ENCODE results near the gene KTN1. TPM values are rescaled to one million over a fixed set of nuclear protein-coding genes. Genes with fewer than 3 reads are reported as not detected.

The KTN1 gene
- total and polyA plus RNA-seq, 12 donors: 161 to 293 (median 247) TPM

DNA sequence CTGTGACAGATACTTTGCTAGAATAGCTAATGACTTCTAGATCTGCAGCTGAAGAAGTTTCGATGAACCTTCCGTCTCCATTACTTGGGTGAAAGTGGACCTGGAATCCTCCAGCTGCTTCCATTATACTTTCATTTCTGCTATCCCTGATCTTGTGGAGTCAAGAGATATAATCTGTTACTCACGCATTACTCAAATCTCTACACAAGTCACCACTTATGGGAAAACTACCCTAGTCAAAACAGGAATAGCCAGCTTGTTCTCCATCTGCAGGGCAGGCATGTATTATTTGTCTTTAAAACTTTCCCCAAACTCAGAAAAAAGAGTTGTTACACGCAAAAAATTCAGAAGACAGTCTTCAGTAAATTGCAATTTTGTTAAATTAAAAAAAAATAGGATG is 2.8 kb upstream of the KTN1 start:
- DNase-seq (no peak), ATAC-seq (no peak)
- intact Hi-C loops (cut with DNase I): loop anchor here in 7 of 10 donors (5.0 to 10.0 kb wide), 4 partner anchors 88 to 132 kb away; partner anchors contain the start of gene TBPL2 (in 2 of the 7)
- Histone ChIP-seq H3K4me3 (no peak overlapping the region), H3K27ac (no peak overlapping the region), H3K36me3 (peaks cover 0 to 8% (median 0%) of the 10 kb centered on the region in 9 donors), H3K4me1 (peaks cover 0 to 32% (median 17%) of the 10 kb centered on the region in 9 donors), H3K9me3 (no peaks in the 10 kb centered on the region), H3K27me3 (no peaks in the 10 kb centered on the region)
- WGBS, 2 donors: 94 to 97% methylated on average over 4 of the region's 4 CpGs
- TF ChIP-seq, protein P1, sequence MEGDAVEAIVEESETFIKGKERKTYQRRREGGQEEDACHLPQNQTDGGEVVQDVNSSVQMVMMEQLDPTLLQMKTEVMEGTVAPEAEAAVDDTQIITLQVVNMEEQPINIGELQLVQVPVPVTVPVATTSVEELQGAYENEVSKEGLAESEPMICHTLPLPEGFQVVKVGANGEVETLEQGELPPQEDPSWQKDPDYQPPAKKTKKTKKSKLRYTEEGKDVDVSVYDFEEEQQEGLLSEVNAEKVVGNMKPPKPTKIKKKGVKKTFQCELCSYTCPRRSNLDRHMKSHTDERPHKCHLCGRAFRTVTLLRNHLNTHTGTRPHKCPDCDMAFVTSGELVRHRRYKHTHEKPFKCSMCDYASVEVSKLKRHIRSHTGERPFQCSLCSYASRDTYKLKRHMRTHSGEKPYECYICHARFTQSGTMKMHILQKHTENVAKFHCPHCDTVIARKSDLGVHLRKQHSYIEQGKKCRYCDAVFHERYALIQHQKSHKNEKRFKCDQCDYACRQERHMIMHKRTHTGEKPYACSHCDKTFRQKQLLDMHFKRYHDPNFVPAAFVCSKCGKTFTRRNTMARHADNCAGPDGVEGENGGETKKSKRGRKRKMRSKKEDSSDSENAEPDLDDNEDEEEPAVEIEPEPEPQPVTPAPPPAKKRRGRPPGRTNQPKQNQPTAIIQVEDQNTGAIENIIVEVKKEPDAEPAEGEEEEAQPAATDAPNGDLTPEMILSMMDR (IDR thresholded peaks at IDR 0.05): no peak

GRCh38 chr14:55578511-55578910 is 1.5 kb upstream of the KTN1 start:
- intact Hi-C loops (cut with DNase I): loop anchor here in 7 of 10 donors (5.0 to 10.0 kb wide), 4 partner anchors 86 to 134 kb away; partner anchors contain the start of gene TBPL2 (in 2 of the 7)
- H3K27me3 ChIP-seq: no peaks in the 10 kb centered on the region
- H3K36me3 ChIP-seq: peaks cover 0 to 8% (median 0%) of the 10 kb centered on the region in 9 donors
- peak overlapping the region in 7 of 10 donors; percentile 86 to 99 (median 96) for H3K27ac ChIP-seq
- no peak for ATAC-seq
- peak overlapping the region in 8 of 10 donors; percentile 79 to 99 (median 88) for H3K4me3 ChIP-seq
- TF ChIP-seq, protein P1 (IDR thresholded peaks at IDR 0.05): no peak
- H3K9me3 ChIP-seq: no peaks in the 10 kb centered on the region
- no peak for DNase-seq
- peaks cover 0 to 37% (median 25%) of the 10 kb centered on the region in 9 donors for H3K4me1 ChIP-seq
- 44 to 62% methylated on average over 8 of the region's 8 CpGs for WGBS, 2 donors

DNA sequence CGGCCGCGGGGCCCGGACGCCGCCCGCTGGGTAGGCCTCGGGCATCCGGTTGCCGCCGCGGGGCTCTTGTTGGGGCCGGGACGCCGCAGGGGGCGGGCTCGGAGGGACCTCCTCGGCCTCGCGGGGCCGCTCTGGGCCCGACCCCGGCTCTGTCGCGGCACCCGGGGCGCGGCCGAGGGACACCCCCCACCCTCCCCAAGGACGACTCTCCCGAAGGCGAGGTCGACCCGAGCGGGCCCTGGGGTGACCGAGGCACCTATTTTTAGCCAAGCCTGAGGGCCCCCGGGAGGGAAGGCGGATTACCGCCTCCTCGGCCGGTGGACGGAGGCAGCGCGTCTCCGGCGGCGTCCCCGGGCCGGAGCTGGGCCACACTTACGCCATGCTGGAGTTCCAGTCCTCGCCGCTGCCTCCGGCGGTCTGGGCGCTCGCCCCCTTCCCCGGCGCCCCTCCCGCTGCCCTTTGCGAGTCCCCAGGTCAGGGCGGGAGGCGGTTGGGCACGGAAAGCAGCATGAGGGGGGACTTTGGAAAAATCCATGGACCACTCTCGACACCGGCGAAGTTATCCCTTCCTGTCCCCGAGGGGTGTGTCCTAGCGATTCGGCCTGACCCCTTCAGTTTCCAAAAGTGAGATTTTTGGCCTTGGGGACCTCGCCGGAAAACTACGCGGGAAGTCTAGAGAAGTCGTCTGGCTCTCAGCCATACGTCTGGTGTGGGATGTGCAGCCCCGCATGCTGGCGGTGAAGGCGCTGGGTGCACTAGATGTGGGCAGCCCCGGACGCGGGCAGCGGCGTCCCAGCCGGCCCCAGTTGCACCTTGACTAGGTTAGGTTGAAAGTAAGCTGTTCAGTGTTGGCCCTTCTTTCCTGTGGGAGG is 699 bp downstream of the KTN1 start:
- intact Hi-C loops (cut with DNase I): loop anchor here in 4 of 10 donors (5.0 to 10.0 kb wide), 4 partner anchors 64 to 136 kb away; partner anchors contain the start of gene TBPL2 (in 1 of the 4)
- peaks cover 0 to 59% (median 47%) of the 10 kb centered on the region in 9 donors for H3K4me1 ChIP-seq
- 0 to 1% methylated on average over 77 to 84 of the region's 84 CpGs for WGBS, 2 donors
- TF ChIP-seq, protein P1 (IDR thresholded peaks at IDR 0.05): peak in 3 of 9 donors; percentile 3 to 16 (median 15)
- H3K36me3 ChIP-seq: peaks cover 0 to 8% (median 0%) of the 10 kb centered on the region in 9 donors
- no peaks in the 10 kb centered on the region for H3K9me3 ChIP-seq
- peak overlapping the region; percentile 88 to 99 (median 97) for H3K27ac ChIP-seq
- H3K4me3 ChIP-seq: peak overlapping the region; percentile 77 to 99 (median 88)
- ATAC-seq: peak; percentile 50 to 78 (median 58)
- no peaks in the 10 kb centered on the region for H3K27me3 ChIP-seq
- DNase-seq: peak; percentile 68 to 69

GRCh38 chr14:55581342-55581771 is 1.4 kb downstream of the KTN1 start:
- ATAC-seq (no peak), DNase-seq (no peak)
- Histone ChIP-seq H3K27me3 (no peaks in the 10 kb centered on the region), H3K9me3 (no peaks in the 10 kb centered on the region), H3K4me3 (peak overlapping the region; percentile 77 to 99 (median 88)), H3K4me1 (peaks cover 0 to 66% (median 53%) of the 10 kb centered on the region in 9 donors), H3K36me3 (peaks cover 0 to 8% (median 0%) of the 10 kb centered on the region in 9 donors), H3K27ac (peak overlapping the region; percentile 88 to 99 (median 97))
- TF ChIP-seq, protein P1 (IDR thresholded peaks at IDR 0.05): no peak
- intact Hi-C loops (cut with DNase I): loop anchor here in 4 of 10 donors (5.0 to 10.0 kb wide), 4 partner anchors 63 to 137 kb away; partner anchors contain the start of gene TBPL2 (in 1 of the 4)
- WGBS, 2 donors: 14 to 15% methylated on average over 6 of the region's 6 CpGs
